ENCODE data around the gene NPDC1. TPM values are rescaled to one million over a fixed set of nuclear protein-coding genes. Genes with fewer than 3 reads are reported as not detected.

The NPDC1 gene
- total RNA-seq, 4 donors from 2014 or later: 58.0 to 972 (median 274) TPM

DNA sequence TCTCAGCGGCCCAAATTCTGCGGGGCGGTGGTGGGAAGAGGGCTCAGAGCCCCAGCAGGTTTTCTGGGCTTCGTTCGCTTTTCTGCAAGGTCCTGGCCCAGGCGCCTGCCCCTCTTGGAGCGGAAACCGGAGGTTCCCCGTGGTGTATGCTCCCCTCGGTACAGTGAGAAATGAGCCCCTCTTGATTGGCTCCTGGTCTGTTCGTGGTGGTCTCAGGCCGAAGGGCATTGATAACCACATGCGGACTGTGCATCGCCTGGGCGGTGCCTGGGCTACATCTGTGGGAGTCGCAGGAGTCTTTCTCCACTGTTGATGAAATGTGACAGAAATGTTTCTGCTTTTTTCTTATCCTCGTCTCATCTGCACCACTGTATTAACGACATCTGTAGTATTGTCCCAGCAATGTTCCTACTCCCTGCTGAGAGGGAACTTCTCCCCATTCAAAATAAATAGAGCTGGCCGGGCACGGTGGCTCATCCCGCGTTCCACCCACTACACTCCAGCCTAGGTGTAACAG, 41.5 kb upstream of the NPDC1 start:
- intact Hi-C loops (cut with DNase I; ENCODE audit: low total_unique reads): no loop called here
- no peak for TF ChIP-seq POLR2A (IDR thresholded peaks at IDR 0.05)
- TF ChIP-seq POLR2AphosphoS5 (IDR thresholded peaks at IDR 0.05): no peak
- TF ChIP-seq, protein P1, sequence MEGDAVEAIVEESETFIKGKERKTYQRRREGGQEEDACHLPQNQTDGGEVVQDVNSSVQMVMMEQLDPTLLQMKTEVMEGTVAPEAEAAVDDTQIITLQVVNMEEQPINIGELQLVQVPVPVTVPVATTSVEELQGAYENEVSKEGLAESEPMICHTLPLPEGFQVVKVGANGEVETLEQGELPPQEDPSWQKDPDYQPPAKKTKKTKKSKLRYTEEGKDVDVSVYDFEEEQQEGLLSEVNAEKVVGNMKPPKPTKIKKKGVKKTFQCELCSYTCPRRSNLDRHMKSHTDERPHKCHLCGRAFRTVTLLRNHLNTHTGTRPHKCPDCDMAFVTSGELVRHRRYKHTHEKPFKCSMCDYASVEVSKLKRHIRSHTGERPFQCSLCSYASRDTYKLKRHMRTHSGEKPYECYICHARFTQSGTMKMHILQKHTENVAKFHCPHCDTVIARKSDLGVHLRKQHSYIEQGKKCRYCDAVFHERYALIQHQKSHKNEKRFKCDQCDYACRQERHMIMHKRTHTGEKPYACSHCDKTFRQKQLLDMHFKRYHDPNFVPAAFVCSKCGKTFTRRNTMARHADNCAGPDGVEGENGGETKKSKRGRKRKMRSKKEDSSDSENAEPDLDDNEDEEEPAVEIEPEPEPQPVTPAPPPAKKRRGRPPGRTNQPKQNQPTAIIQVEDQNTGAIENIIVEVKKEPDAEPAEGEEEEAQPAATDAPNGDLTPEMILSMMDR (IDR thresholded peaks at IDR 0.05): no peak
- TF ChIP-seq EP300 (IDR thresholded peaks at IDR 0.05; ENCODE audit: low read depth): no peak
- Histone ChIP-seq H3K4me3 (peak overlapping the region; percentile 49 to 88 (median 76)), H3K4me1 (peaks cover 13 to 33% (median 22%) of the 10 kb centered on the region in 4 donors), H3K36me3 (no peaks in the 10 kb centered on the region), H3K27me3 (no peaks in the 10 kb centered on the region), H3K27ac (peak overlapping the region; percentile 94 to 99 (median 94)), H3K9me3 (no peaks in the 10 kb centered on the region)
- 0 to 26% methylated on average over 1 to 12 of the region's 22 CpGs for WGBS, 2 donors (ENCODE audit: low coverage in 1 of 2)
- in situ Hi-C loops (cut with MboI; ENCODE audit: low pct_ligation_motif_present in 1 of 4, low pct_unique_long_range_greater_than_20kb in 1 of 4, low sequenced_read_pairs in 3 of 4): no loop called here
- no peak for DNase-seq

DNA sequence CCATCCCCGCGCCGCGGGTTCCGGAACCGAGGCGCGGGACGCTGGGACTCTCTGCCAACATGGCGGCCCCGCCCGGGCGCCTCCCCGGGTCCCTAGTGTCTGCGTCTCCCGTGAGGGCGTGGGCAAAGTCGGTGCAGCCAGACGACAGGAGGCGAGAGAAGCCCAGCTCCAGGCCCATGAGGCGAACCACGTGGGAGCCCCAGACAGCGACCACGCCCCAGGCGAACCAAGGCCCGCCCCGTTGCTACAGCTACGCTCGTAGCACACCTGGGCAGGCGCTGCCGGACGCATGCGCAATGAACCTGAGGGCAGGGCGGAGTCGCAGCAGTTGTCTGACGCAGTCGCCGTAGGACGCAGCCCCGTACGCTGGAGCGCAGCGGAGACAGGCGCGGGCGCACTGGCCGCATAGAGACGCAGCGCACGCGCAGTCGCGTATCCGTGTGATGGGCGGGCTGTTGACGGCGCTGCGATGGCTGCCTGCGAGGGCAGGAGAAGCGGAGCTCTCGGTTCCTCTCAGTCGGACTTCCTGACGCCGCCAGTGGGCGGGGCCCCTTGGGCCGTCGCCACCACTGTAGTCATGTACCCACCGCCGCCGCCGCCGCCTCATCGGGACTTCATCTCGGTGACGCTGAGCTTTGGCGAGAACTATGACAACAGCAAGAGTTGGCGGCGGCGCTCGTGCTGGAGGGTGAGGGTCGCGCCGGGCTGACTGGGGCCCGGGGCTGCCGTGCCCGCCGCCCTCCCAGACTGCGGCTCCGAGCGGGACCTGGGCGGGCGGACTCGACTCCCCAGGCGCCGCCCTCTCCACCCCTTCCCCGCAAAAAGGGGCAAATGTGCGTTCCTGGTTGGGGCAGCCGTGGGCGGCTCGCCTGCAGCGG, 40.8 kb upstream of the NPDC1 start, which contains the start of gene MAN1B1:
Gene MAN1B1 (plus strand): TSS at position 455 of the 878 bp plus-strand sequence. CDS start 15 bp downstream, at position 470.
- no peaks in the 10 kb centered on the region for H3K9me3 ChIP-seq
- H3K27me3 ChIP-seq: no peaks in the 10 kb centered on the region
- peak; percentile 100 for DNase-seq
- 0% methylated on average over 70 of the region's 101 CpGs; no CpG with 5 or more reads in 1 of the 2 donors for WGBS, 2 donors (ENCODE audit: low coverage in 1 of 2)
- H3K4me1 ChIP-seq: peaks cover 13 to 33% (median 22%) of the 10 kb centered on the region in 4 donors
- TF ChIP-seq POLR2AphosphoS5 (IDR thresholded peaks at IDR 0.05) (peak; percentile 84 to 91 (median 86)), EP300 (IDR thresholded peaks at IDR 0.05; ENCODE audit: low read depth) (no peak), POLR2A (IDR thresholded peaks at IDR 0.05) (peak; percentile 91)
- TF ChIP-seq, protein P1 (IDR thresholded peaks at IDR 0.05): peak in 1 of 5 experiments; percentile 16
- intact Hi-C loops (cut with DNase I; ENCODE audit: low total_unique reads): no loop called here
- in situ Hi-C loops (cut with MboI; ENCODE audit: low pct_ligation_motif_present in 1 of 4, low pct_unique_long_range_greater_than_20kb in 1 of 4, low sequenced_read_pairs in 3 of 4): no loop called here
- H3K4me3 ChIP-seq: peak within 1 kb of the TSS; percentile 49 to 88 (median 76)
- peak within 1 kb of the TSS; percentile 94 to 99 (median 94) for H3K27ac ChIP-seq
- H3K36me3 ChIP-seq: no peaks in the 10 kb centered on the region

DNA sequence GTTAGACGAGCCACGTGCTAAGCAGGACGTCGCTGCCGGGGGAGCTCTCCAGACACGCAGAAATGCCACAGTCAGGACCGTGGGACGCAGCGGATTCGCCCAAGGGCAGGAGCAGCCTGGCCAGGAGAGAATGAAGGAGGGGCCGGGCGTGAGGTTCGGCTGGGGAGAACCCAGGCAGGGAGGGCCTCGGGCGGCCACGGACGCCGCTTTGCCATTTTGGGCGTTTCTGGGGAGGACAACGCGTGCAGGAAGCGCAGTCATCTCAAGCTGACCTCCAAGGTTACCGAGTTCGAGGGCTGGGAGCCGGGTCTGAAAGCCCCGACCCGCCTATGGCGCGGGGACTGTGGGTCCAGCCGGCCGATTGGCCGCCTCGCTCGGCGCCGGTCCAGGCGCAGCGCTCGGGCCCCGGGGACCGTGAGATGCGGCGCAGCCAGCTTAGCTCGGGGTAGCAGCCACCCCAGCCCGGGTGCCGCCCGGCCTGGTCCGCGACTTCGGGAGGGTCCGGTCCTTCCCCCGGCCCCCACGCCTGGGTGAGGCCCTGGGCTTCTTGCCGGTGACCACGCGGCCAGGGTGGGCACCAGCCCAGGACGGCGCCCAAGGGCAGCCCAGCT, 40.0 kb upstream of the NPDC1 start:
- 0% methylated on average over 45 of the region's 58 CpGs; no CpG with 5 or more reads in 1 of the 2 donors for WGBS, 2 donors (ENCODE audit: low coverage in 1 of 2)
- Histone ChIP-seq H3K9me3 (no peaks in the 10 kb centered on the region), H3K4me3 (peak overlapping the region; percentile 45 to 88 (median 64)), H3K27ac (peak overlapping the region; percentile 94 to 99 (median 94)), H3K36me3 (no peaks in the 10 kb centered on the region), H3K27me3 (no peaks in the 10 kb centered on the region), H3K4me1 (peaks cover 13 to 33% (median 22%) of the 10 kb centered on the region in 4 donors)
- intact Hi-C loops (cut with DNase I; ENCODE audit: low total_unique reads) (no loop called here), in situ Hi-C loops (cut with MboI; ENCODE audit: low pct_ligation_motif_present in 1 of 4, low pct_unique_long_range_greater_than_20kb in 1 of 4, low sequenced_read_pairs in 3 of 4) (no loop called here)
- TF ChIP-seq, protein P1 (IDR thresholded peaks at IDR 0.05): no peak
- TF ChIP-seq POLR2A (IDR thresholded peaks at IDR 0.05) (no peak), POLR2AphosphoS5 (IDR thresholded peaks at IDR 0.05) (no peak), EP300 (IDR thresholded peaks at IDR 0.05; ENCODE audit: low read depth) (no peak)
- DNase-seq: peak; percentile 54

DNA sequence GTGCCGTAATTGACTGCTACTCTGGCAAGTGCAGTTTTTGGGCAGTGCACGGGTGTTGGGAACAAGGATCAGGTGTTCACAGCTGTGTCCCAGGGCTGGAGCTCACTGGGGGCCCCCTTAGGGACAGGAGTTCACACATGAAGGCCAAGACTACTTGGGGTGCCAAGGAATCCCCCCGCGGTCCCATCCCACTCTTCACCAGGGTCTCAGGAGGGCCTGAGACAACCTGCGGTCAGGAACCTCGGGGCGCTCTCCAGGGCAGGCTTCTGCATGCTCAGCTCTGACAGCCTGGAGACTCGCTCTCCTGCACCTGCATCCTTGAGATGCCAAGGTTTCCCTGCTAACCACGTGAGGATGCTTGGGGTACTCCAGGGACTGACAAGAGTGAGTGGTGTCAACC, 38.5 kb upstream of the NPDC1 start:
- Histone ChIP-seq H3K36me3 (no peaks in the 10 kb centered on the region), H3K27ac (peak overlapping the region in 1 of 4 donors; percentile 58), H3K4me3 (no peak overlapping the region), H3K9me3 (no peaks in the 10 kb centered on the region), H3K27me3 (no peaks in the 10 kb centered on the region), H3K4me1 (peaks cover 13 to 34% (median 23%) of the 10 kb centered on the region in 4 donors)
- intact Hi-C loops (cut with DNase I; ENCODE audit: low total_unique reads): no loop called here
- in situ Hi-C loops (cut with MboI; ENCODE audit: low pct_ligation_motif_present in 1 of 4, low pct_unique_long_range_greater_than_20kb in 1 of 4, low sequenced_read_pairs in 3 of 4): no loop called here
- WGBS, 2 donors (ENCODE audit: low coverage in 1 of 2): 75 to 100% methylated on average over 1 to 9 of the region's 9 CpGs
- no peak for DNase-seq
- TF ChIP-seq POLR2AphosphoS5 (IDR thresholded peaks at IDR 0.05) (no peak), POLR2A (IDR thresholded peaks at IDR 0.05) (no peak), EP300 (IDR thresholded peaks at IDR 0.05; ENCODE audit: low read depth) (no peak)
- TF ChIP-seq, protein P1 (IDR thresholded peaks at IDR 0.05): no peak
